HEK293T (cell line): Measurements from ENCODE around the gene MED15.

ENCODE experiments used
- CTCF ChIA-PET: fragments of 350-600 bp; formaldehyde crosslinking; extraction: SDS; loops from one replicate; lab custom pipeline; 2021; ENCODE audit warnings: antibody characterized with exemption, inconsistent platforms; lab: Yijun Ruan, JAX
- POLR2A ChIA-PET: fragments of 350-600 bp; formaldehyde crosslinking; extraction: SDS; loops from one replicate; lab custom pipeline; 2020; ENCODE audit warnings: antibody characterized with exemption, inconsistent platforms; lab: Yijun Ruan, JAX
- DNase-seq: peaks from one replicate; pipeline ENCODE4 v3.0.0; 2012; ENCODE audit warnings: mixed read lengths; ENCODE audit errors: extremely low spot score
- ARNT ChIP-seq: fragments of 450-650 bp; IDR thresholded peaks from 2 replicates; pipeline ENCODE4 v1.6.1; 2017; ENCODE audit warnings: mild to moderate bottlenecking
- BHLHE40 ChIP-seq: fragments of 450-650 bp; IDR thresholded peaks from 2 replicates; pipeline ENCODE4 v1.6.1; 2016; ENCODE audit warnings: mild to moderate bottlenecking, moderate library complexity, borderline replicate concordance
- CTBP1 ChIP-seq: fragments of 450-650 bp; IDR thresholded peaks from 2 replicates; pipeline ENCODE4 v1.6.1; 2016; ENCODE audit warnings: borderline replicate concordance
- ELF4 ChIP-seq: fragments of 450-650 bp; IDR thresholded peaks from 2 replicates; pipeline ENCODE4 v1.6.1; 2017; ENCODE audit warnings: antibody characterized with exemption
- FOXA1 ChIP-seq: fragments of 450-650 bp; IDR thresholded peaks from 2 replicates; pipeline ENCODE4 v1.6.1; 2016; ENCODE audit warnings: mild to moderate bottlenecking
- FOXK2 ChIP-seq: fragments of 450-650 bp; IDR thresholded peaks from 2 replicates; pipeline ENCODE4 v1.6.1; 2016; ENCODE audit warnings: mild to moderate bottlenecking
- FOXM1 ChIP-seq: fragments of 450-650 bp; IDR thresholded peaks from 2 replicates; pipeline ENCODE4 v1.6.1; 2017; ENCODE audit warnings: mild to moderate bottlenecking, borderline replicate concordance
- HDGF ChIP-seq: fragments of 450-650 bp; IDR thresholded peaks from 2 replicates; pipeline ENCODE4 v1.6.1; 2017; ENCODE audit warnings: antibody characterized with exemption, borderline replicate concordance
- L3MBTL2 ChIP-seq: fragments of 450-650 bp; conservative IDR thresholded peaks from 2 replicates; pipeline ENCODE4 v1.6.1; 2016; ENCODE audit warnings: mild to moderate bottlenecking
- LEF1 ChIP-seq: fragments of 450-650 bp; IDR thresholded peaks from 2 replicates; pipeline ENCODE4 v1.6.1; 2017; ENCODE audit warnings: mild to moderate bottlenecking, borderline replicate concordance
- NFRKB ChIP-seq: fragments of 450-650 bp; IDR thresholded peaks from 2 replicates; pipeline ENCODE4 v1.6.1; 2016; ENCODE audit warnings: mild to moderate bottlenecking, moderate library complexity
- PKNOX1 ChIP-seq: fragments of 450-650 bp; IDR thresholded peaks from 2 replicates; pipeline ENCODE4 v1.6.1; 2016
- SP1 ChIP-seq: fragments of 450-650 bp; IDR thresholded peaks from 2 replicates; pipeline ENCODE4 v1.6.1; 2017
- SUZ12 ChIP-seq: fragments of 450-650 bp; IDR thresholded peaks from 2 replicates; pipeline ENCODE4 v1.6.1; 2016; ENCODE audit warnings: mild to moderate bottlenecking
- TARDBP ChIP-seq: fragments of 450-650 bp; IDR thresholded peaks from 2 replicates; pipeline ENCODE4 v1.6.1; 2016
- ZNF384 ChIP-seq: fragments of 450-650 bp; IDR thresholded peaks from 2 replicates; pipeline ENCODE4 v1.6.1; 2016

MED15 gene

GRCh38 chr22:20636075-20636812 is 128.8 kb downstream of the MED15 start:
- ChIA-PET POLR2A (no interaction called here), CTCF (interaction anchor here (0.7 kb wide), 1 partner anchor 20 kb away, joined by 3 read pairs; no protein-coding TSS in a partner anchor)
- TF ChIP-seq L3MBTL2 (no peak), HDGF (no peak), SUZ12 (no peak), ZNF384 (no peak), PKNOX1 (no peak), BHLHE40 (no peak), ELF4 (no peak), NFRKB (no peak), SP1 (no peak), LEF1 (no peak), TARDBP (no peak), ARNT (no peak), FOXA1 (no peak), CTBP1 (no peak), FOXK2 (no peak), FOXM1 (no peak)

GRCh38 chr22:20636945-20637344 is 129.5 kb downstream of the MED15 start:
- DNase-seq, result no peak
- CTCF ChIA-PET, result interaction anchor here (0.7 kb wide), 1 partner anchor 21 kb away, joined by 3 read pairs; no protein-coding TSS in a partner anchor
- POLR2A ChIA-PET, result no interaction called here
- no peak for TF ChIP-seq FOXM1

More at GRCh38 chr22:20636075-20636812, 128.8 kb downstream of the MED15 start:
- DNase-seq, result no peak
